Keratinocyte (primary cell): ENCODE measurements around the gene SYPL1. TPM values are rescaled to one million over a fixed set of nuclear protein-coding genes. Genes with fewer than 3 reads are reported as not detected.

ENCODE experiments used
- DNase-seq: peaks from one replicate; pipeline ENCODE4 v3.0.0-alpha.2; 2011; ENCODE audit warnings: low read depth, missing footprints, low spot score
- FAIRE-seq: peaks from 2 replicates; lab custom pipeline; 2011; peaks lifted over from hg19 to GRCh38; lab: Jason Lieb, UNC
- H2AFZ ChIP-seq: 2 replicates; pipeline ENCODE4 v1.6.0; 2012; ENCODE audit warnings: low read length, control low read depth, inconsistent platforms; ENCODE audit not compliant: control insufficient read depth
- H3K27ac ChIP-seq: 2 replicates; pipeline ENCODE4 v1.5.1; 2011; ENCODE audit warnings: low read length; ENCODE audit not compliant: control insufficient read depth, insufficient read depth
- H3K27me3 ChIP-seq: 3 replicates; pipeline ENCODE4 v1.6.0; 2011; ENCODE audit warnings: low read length; ENCODE audit not compliant: control insufficient read depth, insufficient read depth; ENCODE audit errors: extremely low read depth
- H3K36me3 ChIP-seq, 2 experiments: 2 replicates in 1 of 2; 3 replicates in 1 of 2; pipeline ENCODE4 v1.5.1; 2011; ENCODE audit warnings: low read length in 2 of 2, mild to moderate bottlenecking in 1 of 2; ENCODE audit not compliant: control insufficient read depth in 2 of 2, insufficient read depth in 2 of 2; ENCODE audit errors: extremely low read depth in 1 of 2
- H3K4me1 ChIP-seq: 3 replicates; pipeline ENCODE4 v1.5.1; 2011; ENCODE audit warnings: low read length; ENCODE audit not compliant: control insufficient read depth, insufficient read depth; ENCODE audit errors: extremely low read depth
- H3K4me2 ChIP-seq: 3 replicates; pipeline ENCODE4 v1.6.0; 2011; ENCODE audit warnings: low read depth, low read length; ENCODE audit not compliant: control insufficient read depth, insufficient read depth; ENCODE audit errors: extremely low read depth
- H3K4me3 ChIP-seq, 3 experiments: fragments of 200-600 bp in 1 of 3; sonication (generic) in 1 of 3; 2 replicates in 2 of 3; 3 replicates in 1 of 3; pipeline ENCODE4 v1.5.1; 2011 to 2016; ENCODE audit warnings: low read length in 3 of 3, mild to moderate bottlenecking in 3 of 3, control low read depth in 2 of 3, inconsistent platforms in 1 of 3, low read depth in 1 of 3, mixed read lengths in 1 of 3, mixed run types in 1 of 3, moderate library complexity in 1 of 3; ENCODE audit not compliant: control insufficient read depth in 2 of 3, insufficient read depth in 2 of 3; ENCODE audit errors: extremely low read depth in 1 of 3
- H3K79me2 ChIP-seq: 2 replicates; pipeline ENCODE4 v1.6.0; 2012; ENCODE audit warnings: low read length; ENCODE audit not compliant: control insufficient read depth, insufficient read depth
- H3K9ac ChIP-seq: 3 replicates; pipeline ENCODE4 v1.6.0; 2011; ENCODE audit warnings: low read length; ENCODE audit not compliant: control insufficient read depth, insufficient read depth; ENCODE audit errors: extremely low read depth
- H3K9me1 ChIP-seq: 3 replicates; pipeline ENCODE4 v1.6.0; 2011; ENCODE audit warnings: low read length; ENCODE audit not compliant: control insufficient read depth, insufficient read depth; ENCODE audit errors: extremely low read depth
- H3K9me3 ChIP-seq: 2 replicates; pipeline ENCODE4 v1.5.1; 2012; ENCODE audit warnings: low read depth, low read length; ENCODE audit not compliant: control insufficient read depth
- H4K20me1 ChIP-seq: 3 replicates; pipeline ENCODE4 v1.6.0; 2011; ENCODE audit warnings: low read length; ENCODE audit not compliant: control insufficient read depth, insufficient read depth; ENCODE audit errors: extremely low read depth
- EZH2 ChIP-seq: IDR thresholded peaks from one replicate; pipeline ENCODE4 v1.6.1; 2012; ENCODE audit warnings: inconsistent platforms, mild to moderate bottlenecking, low read length, moderate library complexity
- dilution Hi-C: fragments of 300-500 bp; cut with MboI; formaldehyde crosslinking; loops from one replicate; pipeline ENCODE4 v1.7.0; 2020; ENCODE audit warnings: low sequenced_read_pairs; ENCODE audit not compliant: extremely low pct_ligation_motif_present
- polyA plus RNA-seq, 5 experiments: library from polyadenylated mRNA; depleted of rRNA in 3 of 5; stranded (reverse) in 3 of 5; stranded (forward) in 1 of 5; unstranded in 1 of 5; fragments of >200 nt; gene quantifications; 1 replicate in 1 of 5; 2 replicates in 3 of 5; 3 replicates in 1 of 5; pipeline versions ENCODE4 v1.2.1 to v1.2.3, GENCODE V29; 2011 to 2012; ENCODE audit warnings: missing spikeins in 2 of 5, low read depth in 1 of 5, low replicate concordance in 1 of 5
- TF ChIP-seq, protein P1 (sequence below), 3 experiments: IDR thresholded peaks in 1 of 3; conservative IDR thresholded peaks in 1 of 3; optimal IDR thresholded peaks in 1 of 3; 2 replicates in 2 of 3; 3 replicates in 1 of 3; pipeline versions ENCODE3 to v1.5.1; 2011; ENCODE audit warnings: low read length in 3 of 3, mild to moderate bottlenecking in 3 of 3, moderate library complexity in 2 of 3, control low read depth in 1 of 3, inconsistent platforms in 1 of 3; ENCODE audit not compliant: insufficient read depth in 2 of 3; ENCODE audit errors: extremely low read depth in 1 of 3

Gene SYPL1
- polyA plus RNA-seq, 1 donor (not counting 4 experiments of a cell fraction or from before 2014, with no cell fraction given) = 254 TPM

GRCh38 chr7:106076537-106076936, 35.6 kb downstream of the SYPL1 start:
- FAIRE-seq (no peak), DNase-seq (no peak)
- Histone ChIP-seq H3K79me2 (no peaks in the 10 kb centered on the region), H3K27me3 (no peaks in the 10 kb centered on the region), H3K9me3 (no peaks in the 10 kb centered on the region), H3K4me3 (no peak overlapping the region), H3K4me1 (peaks cover 29% of the 10 kb centered on the region), H3K36me3 (no peaks in the 10 kb centered on the region), H3K27ac (no peak overlapping the region), H3K4me2 (no peak overlapping the region), H4K20me1 (no peaks in the 10 kb centered on the region), H3K9me1 (no peaks in the 10 kb centered on the region), H2AFZ (no peak overlapping the region), H3K9ac (no peak overlapping the region)
- TF ChIP-seq, protein P1, sequence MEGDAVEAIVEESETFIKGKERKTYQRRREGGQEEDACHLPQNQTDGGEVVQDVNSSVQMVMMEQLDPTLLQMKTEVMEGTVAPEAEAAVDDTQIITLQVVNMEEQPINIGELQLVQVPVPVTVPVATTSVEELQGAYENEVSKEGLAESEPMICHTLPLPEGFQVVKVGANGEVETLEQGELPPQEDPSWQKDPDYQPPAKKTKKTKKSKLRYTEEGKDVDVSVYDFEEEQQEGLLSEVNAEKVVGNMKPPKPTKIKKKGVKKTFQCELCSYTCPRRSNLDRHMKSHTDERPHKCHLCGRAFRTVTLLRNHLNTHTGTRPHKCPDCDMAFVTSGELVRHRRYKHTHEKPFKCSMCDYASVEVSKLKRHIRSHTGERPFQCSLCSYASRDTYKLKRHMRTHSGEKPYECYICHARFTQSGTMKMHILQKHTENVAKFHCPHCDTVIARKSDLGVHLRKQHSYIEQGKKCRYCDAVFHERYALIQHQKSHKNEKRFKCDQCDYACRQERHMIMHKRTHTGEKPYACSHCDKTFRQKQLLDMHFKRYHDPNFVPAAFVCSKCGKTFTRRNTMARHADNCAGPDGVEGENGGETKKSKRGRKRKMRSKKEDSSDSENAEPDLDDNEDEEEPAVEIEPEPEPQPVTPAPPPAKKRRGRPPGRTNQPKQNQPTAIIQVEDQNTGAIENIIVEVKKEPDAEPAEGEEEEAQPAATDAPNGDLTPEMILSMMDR (optimal IDR thresholded peaks at IDR 0.05 in 1 of 3, IDR thresholded peaks at IDR 0.05 in 1 of 3, conservative IDR thresholded peaks at IDR 0.05 in 1 of 3; ENCODE audit: extremely low read depth in 1 of 3, insufficient read depth in 2 of 3, low read length in 3 of 3) = no peak
- no peak for TF ChIP-seq EZH2
- dilution Hi-C loops = no loop called here

- Histone ChIP-seq H3K4me3 (no peak overlapping the region), H3K9ac (no peak overlapping the region), H3K9me3 (no peaks in the 10 kb centered on the region), H4K20me1 (no peaks in the 10 kb centered on the region), H3K4me2 (no peak overlapping the region), H2AFZ (no peak overlapping the region), H3K27ac (no peak overlapping the region), H3K79me2 (no peaks in the 10 kb centered on the region), H3K9me1 (no peaks in the 10 kb centered on the region), H3K27me3 (no peaks in the 10 kb centered on the region), H3K36me3 (no peaks in the 10 kb centered on the region), H3K4me1 (peaks cover 35% of the 10 kb centered on the region)
- TF ChIP-seq EZH2 = no peak
- TF ChIP-seq, protein P1 (optimal IDR thresholded peaks at IDR 0.05 in 1 of 3, IDR thresholded peaks at IDR 0.05 in 1 of 3, conservative IDR thresholded peaks at IDR 0.05 in 1 of 3; ENCODE audit: extremely low read depth in 1 of 3, insufficient read depth in 2 of 3, low read length in 3 of 3) = no peak
- dilution Hi-C loops = no loop called here
- DNase-seq (no peak), FAIRE-seq (no peak)
Observed at GRCh38 chr7:106075937-106076336, 36.2 kb downstream of the SYPL1 start.
